Measurements from ENCODE around the gene AOAH.

Gene AOAH

DNA sequence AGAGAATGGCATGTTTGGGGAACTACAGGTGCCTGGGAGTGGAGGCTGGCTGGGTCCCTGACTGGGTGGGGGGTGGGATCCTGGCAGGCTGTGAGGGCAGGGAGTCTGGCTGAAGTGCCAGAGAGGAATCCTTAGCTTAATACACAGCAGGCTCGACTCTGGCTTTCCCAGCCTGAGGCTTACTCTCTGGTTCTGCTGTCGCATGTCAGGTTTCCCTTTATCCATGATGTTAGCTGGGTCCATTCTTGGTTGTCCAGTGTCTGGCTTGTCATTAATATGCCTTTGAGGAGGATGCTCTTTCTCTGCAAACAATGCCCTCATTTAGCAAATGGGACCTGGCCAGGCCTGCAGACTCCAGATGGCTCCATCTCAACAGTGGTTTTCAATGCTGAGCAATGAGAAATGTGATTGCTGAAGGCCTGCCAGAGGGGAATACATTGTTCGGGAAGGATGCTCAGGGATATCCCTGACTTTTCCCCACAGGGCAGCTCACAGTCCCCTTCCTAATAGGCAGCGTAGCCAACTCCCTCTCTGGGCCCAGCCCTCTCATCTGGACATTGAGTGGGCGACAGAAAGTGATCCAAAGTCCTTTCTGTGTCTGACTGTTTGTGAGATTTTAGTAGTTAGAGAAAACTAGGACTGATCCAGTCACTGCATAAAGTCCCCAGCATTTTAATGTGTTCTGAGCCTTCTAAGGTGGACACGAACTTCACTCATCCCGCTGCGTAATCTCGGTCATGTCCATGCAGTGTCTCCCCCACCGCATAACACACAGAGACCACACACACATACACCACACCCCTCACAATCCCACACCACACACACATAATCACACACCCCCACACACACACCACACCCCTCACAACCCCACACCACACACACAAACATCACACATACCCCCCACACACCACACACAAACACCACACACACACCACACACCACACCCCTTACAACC lies 209.7 kb downstream of the AOAH start:
- Histone ChIP-seq H3K27me3 (ENCODE audit: insufficient read depth, low read length, poor library complexity) (no peaks in the 10 kb centered on the region), H3K4me1 (ENCODE audit: insufficient read depth, low read length) (no peaks in the 10 kb centered on the region), H3K36me3 (ENCODE audit: insufficient read depth, low read length) (no peaks in the 10 kb centered on the region), H3K4me3 (ENCODE audit: low read depth in 1 of 2, low read length in 2 of 2) (no peak overlapping the region), H2AFZ (ENCODE audit: low read depth, low read length) (no peak overlapping the region), H3K27ac (ENCODE audit: low read length) (no peak overlapping the region), H4K20me1 (ENCODE audit: insufficient read depth, low read length) (no peaks in the 10 kb centered on the region), H3K79me2 (ENCODE audit: insufficient read depth, low read length) (no peaks in the 10 kb centered on the region), H3K9ac (ENCODE audit: low read depth, low read length) (no peak overlapping the region), H3K4me2 (ENCODE audit: insufficient read depth, low read length) (no peak overlapping the region), H3K9me3 (ENCODE audit: insufficient read depth, low read length, severe bottlenecking) (no peaks in the 10 kb centered on the region)
- ATAC-seq (ENCODE audit: insufficient read depth, low read depth), result peak; percentile 16; the same call in 1 of the 3 replicates
- TF ChIP-seq EZH2 (IDR thresholded peaks at IDR 0.05; ENCODE audit: borderline replicate concordance, low read depth, low read length, severe bottlenecking), result no peak
- TF ChIP-seq, protein P1, sequence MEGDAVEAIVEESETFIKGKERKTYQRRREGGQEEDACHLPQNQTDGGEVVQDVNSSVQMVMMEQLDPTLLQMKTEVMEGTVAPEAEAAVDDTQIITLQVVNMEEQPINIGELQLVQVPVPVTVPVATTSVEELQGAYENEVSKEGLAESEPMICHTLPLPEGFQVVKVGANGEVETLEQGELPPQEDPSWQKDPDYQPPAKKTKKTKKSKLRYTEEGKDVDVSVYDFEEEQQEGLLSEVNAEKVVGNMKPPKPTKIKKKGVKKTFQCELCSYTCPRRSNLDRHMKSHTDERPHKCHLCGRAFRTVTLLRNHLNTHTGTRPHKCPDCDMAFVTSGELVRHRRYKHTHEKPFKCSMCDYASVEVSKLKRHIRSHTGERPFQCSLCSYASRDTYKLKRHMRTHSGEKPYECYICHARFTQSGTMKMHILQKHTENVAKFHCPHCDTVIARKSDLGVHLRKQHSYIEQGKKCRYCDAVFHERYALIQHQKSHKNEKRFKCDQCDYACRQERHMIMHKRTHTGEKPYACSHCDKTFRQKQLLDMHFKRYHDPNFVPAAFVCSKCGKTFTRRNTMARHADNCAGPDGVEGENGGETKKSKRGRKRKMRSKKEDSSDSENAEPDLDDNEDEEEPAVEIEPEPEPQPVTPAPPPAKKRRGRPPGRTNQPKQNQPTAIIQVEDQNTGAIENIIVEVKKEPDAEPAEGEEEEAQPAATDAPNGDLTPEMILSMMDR (IDR thresholded peaks at IDR 0.05; ENCODE audit: borderline replicate concordance, extremely low read depth, low read length, poor library complexity, severe bottlenecking), result no peak
- DNase-seq, result no peak

DNA sequence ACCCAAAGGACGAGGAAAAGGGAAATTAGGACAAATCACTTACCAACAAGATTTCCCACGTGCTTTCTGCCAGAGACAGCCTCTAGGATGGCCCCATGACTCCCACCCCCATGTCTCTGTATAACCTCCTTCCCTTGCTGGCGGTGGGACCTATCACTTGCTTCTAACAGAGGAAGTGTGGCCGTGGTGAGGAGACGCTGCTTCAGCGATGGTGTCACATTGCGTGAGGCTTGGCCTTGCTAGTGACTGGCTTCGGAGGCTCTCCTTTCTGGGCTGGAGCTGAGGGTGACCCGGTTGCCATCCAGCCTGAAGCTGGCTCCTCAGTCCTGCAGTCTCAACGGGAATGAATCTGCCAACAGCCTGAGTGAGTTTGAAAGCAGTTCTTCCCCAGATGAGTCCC lies 210.9 kb downstream of the AOAH start:
- no peak overlapping the region for H2AFZ ChIP-seq (ENCODE audit: low read depth, low read length)
- DNase-seq (no peak), ATAC-seq (ENCODE audit: insufficient read depth, low read depth) (peak; percentile 41; the same call in 2 of the 3 replicates)
- H3K4me3 ChIP-seq (ENCODE audit: low read depth in 1 of 2, low read length in 2 of 2), result no peak overlapping the region
- H3K9me3 ChIP-seq (ENCODE audit: insufficient read depth, low read length, severe bottlenecking), result no peaks in the 10 kb centered on the region
- H3K4me2 ChIP-seq (ENCODE audit: insufficient read depth, low read length), result no peak overlapping the region
- H3K27ac ChIP-seq (ENCODE audit: low read length), result no peak overlapping the region
- H3K79me2 ChIP-seq (ENCODE audit: insufficient read depth, low read length), result no peaks in the 10 kb centered on the region
- TF ChIP-seq, protein P1 (IDR thresholded peaks at IDR 0.05; ENCODE audit: borderline replicate concordance, extremely low read depth, low read length, poor library complexity, severe bottlenecking), result no peak
- TF ChIP-seq EZH2 (IDR thresholded peaks at IDR 0.05; ENCODE audit: borderline replicate concordance, low read depth, low read length, severe bottlenecking), result no peak
- H3K9ac ChIP-seq (ENCODE audit: low read depth, low read length), result no peak overlapping the region
- no peaks in the 10 kb centered on the region for H4K20me1 ChIP-seq (ENCODE audit: insufficient read depth, low read length)
- no peaks in the 10 kb centered on the region for H3K36me3 ChIP-seq (ENCODE audit: insufficient read depth, low read length)
- H3K4me1 ChIP-seq (ENCODE audit: insufficient read depth, low read length), result no peaks in the 10 kb centered on the region
- no peaks in the 10 kb centered on the region for H3K27me3 ChIP-seq (ENCODE audit: insufficient read depth, low read length, poor library complexity)

DNA sequence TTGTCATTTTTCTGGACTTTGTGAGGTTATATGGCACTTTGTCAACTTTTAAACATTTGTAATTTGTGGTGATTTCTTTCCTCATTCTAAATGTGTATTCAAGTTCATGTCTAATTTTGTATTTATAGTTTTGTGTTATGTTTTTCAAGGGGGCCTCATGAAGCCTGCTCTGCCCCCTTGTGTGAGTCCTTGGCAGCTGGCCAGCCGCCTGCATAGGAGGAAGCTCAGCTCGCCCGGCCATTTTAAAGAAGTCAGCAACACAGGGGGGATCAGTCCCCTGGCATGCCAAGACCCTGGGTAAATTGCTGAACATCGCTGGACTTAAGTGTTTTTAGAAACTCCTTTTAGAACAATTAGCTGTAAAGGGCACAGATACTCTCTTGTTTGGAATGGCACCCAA lies 211.7 kb downstream of the AOAH start:
- no peaks in the 10 kb centered on the region for H3K9me3 ChIP-seq (ENCODE audit: insufficient read depth, low read length, severe bottlenecking)
- no peak for TF ChIP-seq EZH2 (IDR thresholded peaks at IDR 0.05; ENCODE audit: borderline replicate concordance, low read depth, low read length, severe bottlenecking)
- TF ChIP-seq, protein P1 (IDR thresholded peaks at IDR 0.05; ENCODE audit: borderline replicate concordance, extremely low read depth, low read length, poor library complexity, severe bottlenecking), result no peak
- H4K20me1 ChIP-seq (ENCODE audit: insufficient read depth, low read length), result no peaks in the 10 kb centered on the region
- no peaks in the 10 kb centered on the region for H3K4me1 ChIP-seq (ENCODE audit: insufficient read depth, low read length)
- no peaks in the 10 kb centered on the region for H3K79me2 ChIP-seq (ENCODE audit: insufficient read depth, low read length)
- no peak for ATAC-seq (ENCODE audit: insufficient read depth, low read depth)
- no peaks in the 10 kb centered on the region for H3K27me3 ChIP-seq (ENCODE audit: insufficient read depth, low read length, poor library complexity)
- no peak overlapping the region for H3K27ac ChIP-seq (ENCODE audit: low read length)
- H3K36me3 ChIP-seq (ENCODE audit: insufficient read depth, low read length), result no peaks in the 10 kb centered on the region
- H3K4me2 ChIP-seq (ENCODE audit: insufficient read depth, low read length), result no peak overlapping the region
- no peak overlapping the region for H2AFZ ChIP-seq (ENCODE audit: low read depth, low read length)
- no peak overlapping the region for H3K4me3 ChIP-seq (ENCODE audit: low read depth in 1 of 2, low read length in 2 of 2)
- DNase-seq, result no peak
- no peak overlapping the region for H3K9ac ChIP-seq (ENCODE audit: low read depth, low read length)

All from DND-41 (cell line).